DMS53 treated with DMSO at 0.1 percent for 48 hours (cell line): ENCODE measurements around the gene DNAJB14.

ENCODE experiments used
- DNase-seq: peaks from one replicate; lab custom pipeline; 2025; ENCODE audit not compliant: unreplicated experiment; lab: John Stamatoyannopoulos, UW

DNAJB14 gene

DNA sequence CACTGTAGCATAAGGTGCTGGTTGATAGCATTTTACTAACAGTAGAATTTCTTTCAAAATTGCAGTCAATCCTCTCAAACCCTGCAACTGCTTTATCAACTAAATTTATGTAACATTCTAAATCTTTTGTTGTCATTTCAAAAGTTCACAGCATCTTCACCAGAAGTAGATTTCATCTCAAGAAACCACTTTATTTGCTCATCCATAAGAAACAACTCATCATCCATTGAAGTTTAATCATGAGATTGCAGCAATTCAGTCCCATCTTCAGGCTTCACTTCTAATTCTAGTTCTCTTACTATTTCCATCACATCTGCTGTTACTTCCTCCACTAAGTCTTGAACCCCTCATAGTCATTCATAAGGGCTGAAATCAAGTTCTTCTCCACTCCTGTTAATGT is 73.8 kb downstream of the DNAJB14 start:
- no peak for DNase-seq

GRCh38 chr4:99868126-99868596 is 78.3 kb downstream of the DNAJB14 start:
- DNase-seq = no peak

DNA sequence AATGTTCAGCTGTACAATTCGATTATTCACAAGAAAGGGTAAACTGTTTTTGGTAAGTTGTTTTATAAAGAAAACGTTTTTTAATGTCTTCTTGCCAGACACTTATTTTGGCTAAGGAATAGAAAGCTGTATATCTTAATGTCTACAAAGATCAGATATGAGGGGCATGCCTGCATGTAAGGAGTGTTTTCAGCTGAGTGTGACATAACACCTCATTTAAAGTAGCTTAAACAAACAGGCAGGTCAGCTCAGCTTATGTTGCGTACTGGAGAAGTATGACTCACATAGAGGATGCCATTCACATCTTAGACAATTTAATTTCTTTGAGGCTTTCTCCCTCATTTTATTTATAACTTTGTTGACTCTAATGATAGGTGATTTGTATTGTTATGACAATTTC is 82.6 kb downstream of the DNAJB14 start:
- DNase-seq = peak; percentile 36

GRCh38 chr4:99861120-99861905 is 85.1 kb downstream of the DNAJB14 start:
- peak; percentile 62 for DNase-seq

DNA sequence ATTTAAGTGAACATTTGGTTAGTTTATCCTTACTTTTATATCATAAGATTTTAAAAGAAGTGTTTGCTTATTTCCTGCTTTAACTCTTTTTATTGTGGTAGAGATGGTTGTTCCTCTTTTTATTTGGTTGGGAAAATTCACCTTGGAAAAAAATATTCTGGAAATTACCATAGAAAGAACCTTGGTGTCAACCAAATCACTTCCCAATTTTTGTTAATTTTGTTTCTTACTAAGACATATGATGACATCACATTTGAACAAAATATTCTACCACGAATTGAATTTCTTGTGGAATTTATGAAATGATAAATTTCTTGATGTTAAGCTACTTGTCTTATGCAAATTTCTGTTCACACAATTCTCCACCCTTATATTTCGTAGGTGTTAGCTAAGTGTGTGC is 85.9 kb downstream of the DNAJB14 start:
- DNase-seq = no peak

- no peak for DNase-seq
Observed at GRCh38 chr4:99859618-99860017, 86.8 kb downstream of the DNAJB14 start.

DNA sequence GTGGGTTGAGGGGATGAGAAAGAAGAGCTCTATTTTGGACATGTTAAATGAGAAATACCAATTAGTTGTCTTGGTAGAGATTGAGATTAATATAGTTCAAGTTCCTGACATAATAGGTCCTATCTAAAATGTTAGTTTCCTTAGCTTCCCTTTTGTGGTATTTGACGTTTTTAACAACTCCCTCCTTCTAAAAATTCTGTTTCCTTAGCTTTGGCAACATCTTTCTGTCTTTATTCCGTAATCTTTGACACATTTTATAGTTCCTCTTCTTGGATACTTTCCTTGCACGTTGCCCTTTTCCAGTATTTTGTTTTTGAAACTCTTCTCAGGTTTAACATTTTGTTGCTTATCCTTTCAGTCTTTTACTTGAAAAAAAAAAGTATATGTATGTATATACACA is 89.1 kb downstream of the DNAJB14 start:
- DNase-seq = no peak

DNA sequence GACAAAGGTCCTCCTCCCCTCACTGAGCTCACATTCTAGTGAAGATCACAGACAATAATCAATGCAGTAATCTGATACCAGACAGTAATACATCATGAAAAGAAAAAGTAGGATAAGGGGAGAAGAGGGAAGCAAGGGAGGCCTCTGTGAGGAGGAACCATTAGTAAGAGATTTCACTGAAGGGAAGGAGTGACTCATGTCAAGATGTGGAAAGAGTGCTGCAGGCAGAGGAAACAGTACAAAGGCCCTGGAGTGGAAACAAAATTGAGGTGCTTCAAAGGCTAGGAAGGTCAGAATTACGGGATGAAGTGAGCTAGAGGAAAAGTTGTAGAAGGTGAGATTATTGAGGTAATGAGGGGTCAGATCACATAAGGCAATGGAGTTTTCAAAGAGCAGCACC is 90.3 kb downstream of the DNAJB14 start:
- DNase-seq = no peak

DNA sequence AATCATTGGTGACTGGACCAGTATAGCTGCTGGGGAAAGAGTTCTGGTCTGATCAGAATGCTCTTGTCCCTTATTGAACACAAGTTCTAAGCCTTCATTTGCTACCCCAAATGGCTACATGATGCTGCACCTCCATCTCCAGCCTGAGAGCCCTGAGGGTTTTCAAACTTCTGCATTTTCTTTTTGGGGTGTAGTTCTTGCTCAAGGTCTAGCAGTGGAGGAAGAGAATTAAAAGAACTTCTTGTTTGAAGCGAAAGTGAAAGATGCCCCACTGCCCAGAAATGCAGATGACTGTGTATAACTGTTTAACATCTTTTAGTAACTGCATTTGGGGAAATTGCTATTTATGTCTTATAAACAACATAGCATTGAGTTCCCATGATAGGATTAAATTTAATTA is 90.7 kb downstream of the DNAJB14 start:
- DNase-seq = no peak

DNA sequence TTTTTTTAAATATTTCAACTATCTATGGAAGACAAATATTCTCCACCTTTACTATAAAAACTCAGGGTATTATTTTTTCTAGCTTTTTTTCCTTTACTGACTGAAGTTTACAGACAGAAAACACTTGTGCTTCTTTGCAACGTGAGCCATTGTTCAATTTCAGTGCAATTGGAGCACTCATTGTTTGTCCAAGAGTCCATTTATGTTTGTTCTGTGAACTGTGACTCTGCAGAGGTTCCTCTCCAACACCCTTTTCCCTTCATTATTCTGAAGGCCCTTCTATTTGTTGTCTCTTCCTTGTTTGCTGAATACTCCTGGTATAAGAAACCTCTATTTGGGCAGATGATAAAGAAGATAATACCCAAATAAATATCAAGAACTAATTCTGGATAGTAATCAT is 92.4 kb downstream of the DNAJB14 start:
- peak; percentile 67 for DNase-seq

- DNase-seq = no peak
Observed at GRCh38 chr4:99853190-99853589, 93.2 kb downstream of the DNAJB14 start.

DNA sequence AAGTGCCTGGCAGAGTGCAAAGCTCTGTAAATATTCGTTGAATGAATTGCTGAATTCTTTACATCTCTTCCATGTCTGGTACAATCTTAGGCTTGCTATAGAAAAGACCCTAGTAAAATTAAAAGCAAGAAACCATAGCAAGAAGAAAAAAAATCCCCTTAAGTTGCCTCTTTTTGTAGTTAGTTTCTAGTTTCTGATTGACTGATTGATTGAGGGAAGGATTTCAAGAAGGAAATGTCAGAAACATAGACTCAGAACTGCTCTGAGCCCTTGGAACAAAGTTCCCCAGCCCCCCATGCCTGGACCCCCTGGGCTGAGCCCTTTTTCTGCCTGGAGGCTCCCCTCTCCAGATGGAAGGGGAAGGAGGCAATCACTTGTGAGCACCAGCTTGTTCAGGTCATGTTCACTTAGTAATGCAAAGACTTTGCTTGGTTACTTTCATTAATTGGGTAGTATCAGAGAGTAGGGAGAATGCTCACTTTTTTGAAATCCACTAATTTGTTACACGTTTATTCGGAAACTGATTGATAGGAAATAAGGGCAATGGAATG is 94.1 kb downstream of the DNAJB14 start:
- no peak for DNase-seq

GRCh38 chr4:99848591-99849001 is 97.8 kb downstream of the DNAJB14 start:
- DNase-seq = no peak

DNA sequence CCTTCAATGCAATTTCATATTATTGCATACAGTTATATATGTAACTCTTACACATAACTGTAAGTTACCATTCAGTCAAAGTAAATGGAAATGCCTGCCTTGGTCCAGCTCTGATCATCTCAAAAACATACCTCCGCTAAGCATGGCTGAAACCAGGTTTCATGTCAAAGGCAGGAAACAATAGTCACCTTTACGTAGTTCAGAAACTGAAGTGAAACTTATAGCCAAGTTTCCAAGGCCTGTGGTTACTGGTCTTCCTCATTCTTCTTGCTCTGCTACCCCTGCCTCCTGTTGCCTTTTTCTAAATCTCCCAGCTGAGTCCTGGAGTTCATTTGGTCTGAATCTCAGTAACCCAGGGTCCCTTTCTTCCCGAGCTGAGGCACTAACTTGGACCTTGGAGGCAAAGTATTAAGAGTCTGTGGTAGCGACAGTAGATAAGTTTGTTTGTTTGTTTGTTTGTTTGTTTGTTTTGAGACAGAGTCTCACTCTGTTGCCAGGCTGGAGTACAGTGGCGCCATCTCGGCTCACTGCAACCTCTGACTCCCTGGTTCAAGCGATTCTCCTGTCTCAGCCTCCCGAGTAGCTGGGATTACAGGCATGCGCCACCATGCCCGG is 98.9 kb downstream of the DNAJB14 start:
- DNase-seq = no peak

- DNase-seq = no peak
Observed at GRCh38 chr4:99846891-99847290, 99.5 kb downstream of the DNAJB14 start.
